ENCODE data around the gene ARFRP1.

DNA sequence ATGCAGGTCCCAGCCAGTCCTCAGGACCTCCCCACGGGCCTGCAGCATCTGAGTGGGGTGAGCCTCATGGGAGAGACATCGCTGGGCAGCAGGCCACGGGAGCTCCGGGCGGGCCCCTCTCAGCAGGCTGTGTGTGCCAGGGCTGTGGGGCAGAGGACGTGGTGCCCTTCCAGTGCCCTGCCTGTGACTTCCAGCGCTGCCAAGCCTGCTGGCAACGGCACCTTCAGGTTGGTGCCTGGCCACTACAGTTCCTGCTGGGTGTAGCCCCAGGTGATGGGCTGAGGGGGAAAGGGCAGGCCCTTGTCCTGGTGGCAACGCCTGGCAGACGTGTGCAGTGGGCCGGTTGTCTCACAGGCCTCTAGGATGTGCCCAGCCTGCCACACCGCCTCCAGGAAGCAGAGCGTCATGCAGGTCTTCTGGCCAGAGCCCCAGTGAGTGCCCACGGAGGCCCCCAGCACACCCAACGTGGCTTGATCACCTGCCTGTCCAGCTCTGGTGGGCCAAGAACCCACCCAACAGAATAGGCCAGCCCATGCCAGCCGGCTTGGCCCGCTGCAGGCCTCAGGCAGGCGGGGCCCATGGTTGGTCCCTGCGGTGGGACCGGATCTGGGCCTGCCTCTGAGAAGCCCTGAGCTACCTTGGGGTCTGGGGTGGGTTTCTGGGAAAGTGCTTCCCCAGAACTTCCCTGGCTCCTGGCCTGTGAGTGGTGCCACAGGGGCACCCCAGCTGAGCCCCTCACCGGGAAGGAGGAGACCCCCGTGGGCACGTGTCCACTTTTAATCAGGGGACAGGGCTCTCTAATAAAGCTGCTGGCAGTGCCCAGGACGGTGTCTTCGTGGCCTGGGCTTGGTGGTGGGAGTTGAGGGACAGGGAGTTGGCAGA is 12.1 kb downstream of the ARFRP1 start:
- no peak for TF ChIP-seq EZH2phosphoT487 (IDR thresholded peaks at IDR 0.05; ENCODE audit: borderline replicate concordance, low read length)
- TF ChIP-seq, protein P1, sequence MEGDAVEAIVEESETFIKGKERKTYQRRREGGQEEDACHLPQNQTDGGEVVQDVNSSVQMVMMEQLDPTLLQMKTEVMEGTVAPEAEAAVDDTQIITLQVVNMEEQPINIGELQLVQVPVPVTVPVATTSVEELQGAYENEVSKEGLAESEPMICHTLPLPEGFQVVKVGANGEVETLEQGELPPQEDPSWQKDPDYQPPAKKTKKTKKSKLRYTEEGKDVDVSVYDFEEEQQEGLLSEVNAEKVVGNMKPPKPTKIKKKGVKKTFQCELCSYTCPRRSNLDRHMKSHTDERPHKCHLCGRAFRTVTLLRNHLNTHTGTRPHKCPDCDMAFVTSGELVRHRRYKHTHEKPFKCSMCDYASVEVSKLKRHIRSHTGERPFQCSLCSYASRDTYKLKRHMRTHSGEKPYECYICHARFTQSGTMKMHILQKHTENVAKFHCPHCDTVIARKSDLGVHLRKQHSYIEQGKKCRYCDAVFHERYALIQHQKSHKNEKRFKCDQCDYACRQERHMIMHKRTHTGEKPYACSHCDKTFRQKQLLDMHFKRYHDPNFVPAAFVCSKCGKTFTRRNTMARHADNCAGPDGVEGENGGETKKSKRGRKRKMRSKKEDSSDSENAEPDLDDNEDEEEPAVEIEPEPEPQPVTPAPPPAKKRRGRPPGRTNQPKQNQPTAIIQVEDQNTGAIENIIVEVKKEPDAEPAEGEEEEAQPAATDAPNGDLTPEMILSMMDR (conservative IDR thresholded peaks at IDR 0.05; ENCODE audit: low read depth, low read length): no peak
- no peak for TF ChIP-seq EZH2 (IDR thresholded peaks at IDR 0.05; ENCODE audit: low read length, unreplicated experiment)

All from PC-3 (cell line).